ENCODE measurements around the gene RFTN1.
A peak's percentile ranks its signal among the peaks of the same experiment; 100 is the strongest.
"Not testable (repeated sequence)": the region's sequence is repeated elsewhere in the genome, so short reads cannot be mapped to it uniquely, and the experiment has no call there.

The RFTN1 gene

DNA sequence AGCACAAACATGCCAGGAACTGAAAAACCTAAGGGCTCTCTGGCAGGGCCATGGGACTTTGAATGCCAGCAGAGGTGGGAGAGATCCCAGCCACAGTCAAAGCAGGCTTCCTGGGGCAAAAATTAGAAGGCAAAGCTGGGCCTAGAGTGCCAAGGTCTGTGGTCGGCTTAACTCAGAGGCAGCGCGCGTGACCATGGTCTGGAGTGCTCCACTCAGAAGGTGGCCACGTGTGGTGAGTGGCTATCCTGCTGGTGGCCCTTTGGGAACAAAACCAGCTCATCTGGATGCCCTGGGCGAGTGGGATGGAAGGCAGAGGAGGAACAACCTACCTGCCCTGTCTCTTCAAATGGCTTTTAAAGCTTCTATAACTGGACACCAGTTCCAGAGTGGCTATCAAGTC, 185.4 kb downstream of the RFTN1 start:
- DNase-seq (ENCODE audit: low spot score): no peak

DNA sequence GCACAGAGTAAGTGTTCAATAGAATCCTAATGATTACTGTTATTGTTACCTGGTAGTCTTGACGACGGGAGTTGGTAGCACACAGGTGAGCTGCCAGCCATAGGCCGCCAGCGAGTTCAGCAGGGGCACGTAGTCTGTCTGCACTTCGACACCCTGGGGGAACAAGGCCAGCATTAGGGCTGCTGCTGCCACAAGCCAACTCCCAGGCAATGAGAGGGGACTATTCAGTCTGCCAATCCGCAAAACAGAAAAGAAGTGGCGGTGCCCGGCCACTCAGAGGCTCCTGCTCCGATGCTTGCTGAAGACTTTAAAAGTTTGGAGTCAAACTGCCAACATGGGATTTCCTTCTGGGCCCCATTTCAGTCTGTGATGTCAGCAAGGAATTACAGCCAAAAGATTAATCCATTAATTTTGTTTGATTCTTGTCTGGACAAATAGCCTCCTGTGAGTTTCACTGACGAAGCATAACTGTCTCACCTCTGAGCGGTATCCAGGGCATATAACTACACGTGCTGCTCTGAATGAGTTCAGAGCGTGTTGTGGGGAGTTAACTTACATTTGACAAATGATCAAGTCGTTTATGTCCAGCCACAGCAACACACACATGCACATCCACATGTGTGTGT, 186.7 kb downstream of the RFTN1 start:
- DNase-seq (ENCODE audit: low spot score): no peak

- DNase-seq (ENCODE audit: low spot score): no peak
These were observed 187.6 kb downstream of the RFTN1 start for GRCh38 chr3:16325850-16326249.

GRCh38 chr3:16323737-16324136, 189.8 kb downstream of the RFTN1 start:
- DNase-seq (ENCODE audit: low spot score): no peak

DNA sequence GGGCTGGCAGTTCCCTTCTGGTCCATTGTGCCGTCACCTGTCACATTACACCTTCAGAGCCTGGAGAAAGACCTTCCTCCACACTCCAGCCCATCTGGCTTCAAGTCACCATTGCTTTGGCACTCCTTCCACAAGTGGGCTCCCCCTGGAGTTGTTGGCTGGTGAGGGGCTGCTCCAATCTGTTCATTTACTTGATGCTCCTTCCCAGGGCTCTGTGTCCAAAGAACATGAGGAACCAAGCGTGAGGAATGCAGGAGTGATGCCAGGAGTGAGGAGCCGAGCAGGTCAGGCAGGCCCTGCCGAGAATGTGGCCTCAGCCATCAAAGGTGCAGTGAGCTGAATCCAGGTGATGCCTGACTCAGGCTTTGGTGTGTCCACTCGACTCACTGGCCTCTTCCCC, 191.3 kb downstream of the RFTN1 start:
- DNase-seq (ENCODE audit: low spot score): no peak

- no peak for DNase-seq (ENCODE audit: low spot score)
These were observed 192.8 kb downstream of the RFTN1 start for GRCh38 chr3:16320711-16321110.

GRCh38 chr3:16319723-16320122, 193.8 kb downstream of the RFTN1 start:
- DNase-seq (ENCODE audit: low spot score): no peak

- DNase-seq (ENCODE audit: low spot score): no peak
These were observed 194.2 kb downstream of the RFTN1 start for GRCh38 chr3:16319307-16319706.

DNA sequence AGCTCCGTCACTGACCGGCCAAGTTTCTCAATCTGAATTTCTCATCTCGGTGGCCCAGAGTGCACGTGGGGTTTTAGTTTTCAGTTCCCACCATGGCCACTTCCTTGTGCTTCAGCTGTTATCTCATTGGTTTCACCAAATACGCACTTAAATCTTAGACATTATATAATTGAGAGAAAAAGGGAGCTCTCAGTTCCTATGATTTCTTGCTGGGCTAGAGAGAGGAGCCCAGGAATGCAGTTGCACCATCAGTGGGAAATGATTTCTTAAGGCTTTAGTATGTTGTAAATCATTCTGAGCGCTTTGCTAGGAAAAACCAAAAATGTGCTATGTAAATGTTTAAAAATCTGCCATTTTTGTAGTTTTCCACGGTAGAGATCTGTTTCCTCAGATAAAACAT, 195.3 kb downstream of the RFTN1 start:
- DNase-seq (ENCODE audit: low spot score): peak; percentile 46

DNA sequence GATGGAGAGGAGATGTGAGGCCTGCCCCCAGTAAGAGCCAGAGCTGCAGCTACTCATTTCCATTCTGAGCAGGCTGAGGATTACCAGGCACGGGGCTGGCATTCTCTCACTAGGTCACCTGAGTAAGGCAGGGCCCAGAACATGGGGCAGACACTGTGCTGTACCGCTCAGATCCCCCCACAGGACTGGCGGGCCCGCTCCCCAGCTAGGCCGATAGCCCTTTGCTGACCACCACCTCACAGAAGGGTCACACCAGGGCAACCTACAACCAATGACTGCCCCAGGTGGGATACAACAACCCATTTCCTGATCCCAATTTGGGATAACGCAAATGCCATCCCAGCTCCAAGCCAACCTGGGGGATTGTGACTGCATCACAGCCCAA, 195.9 kb downstream of the RFTN1 start:
- peak; percentile 2 for DNase-seq (ENCODE audit: low spot score)

DNA sequence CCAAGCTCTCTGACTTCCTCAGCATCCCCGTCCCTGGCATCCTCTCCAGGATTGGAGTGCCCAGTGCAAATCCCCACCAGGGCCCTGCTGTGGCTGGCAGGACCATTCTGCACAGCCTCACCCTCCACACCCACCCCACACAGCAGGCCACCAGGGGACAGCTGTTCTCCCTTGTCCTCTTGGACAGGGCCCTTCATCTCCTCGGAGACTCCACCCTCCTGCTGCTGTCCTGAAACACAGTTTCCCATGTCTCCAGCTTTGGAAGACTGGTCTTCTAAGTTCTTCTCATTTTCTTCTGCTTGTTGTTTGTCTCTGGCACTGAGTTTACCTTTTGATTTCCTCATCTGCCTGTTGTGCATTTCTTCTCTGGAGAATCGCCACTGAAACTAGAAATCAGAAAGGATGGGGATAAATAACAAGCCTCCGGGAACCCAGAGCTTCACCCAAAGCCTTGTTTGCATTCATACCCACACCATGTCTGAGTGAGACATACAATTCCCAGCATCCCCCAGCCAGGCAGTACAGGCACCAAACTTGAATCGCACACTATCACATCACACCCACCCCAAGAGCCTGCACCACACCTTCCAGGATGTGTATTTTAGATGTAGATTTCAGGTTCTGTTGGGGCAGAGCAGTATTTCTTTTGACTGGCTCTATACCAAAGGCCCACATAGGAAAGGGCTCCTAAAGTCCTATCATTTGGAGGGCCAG, 196.5 kb downstream of the RFTN1 start:
- DNase-seq (ENCODE audit: low spot score): peak; percentile 1

- DNase-seq (ENCODE audit: low spot score): peak; percentile 4
These were observed 197.1 kb downstream of the RFTN1 start for GRCh38 chr3:16316396-16316795.

DNA sequence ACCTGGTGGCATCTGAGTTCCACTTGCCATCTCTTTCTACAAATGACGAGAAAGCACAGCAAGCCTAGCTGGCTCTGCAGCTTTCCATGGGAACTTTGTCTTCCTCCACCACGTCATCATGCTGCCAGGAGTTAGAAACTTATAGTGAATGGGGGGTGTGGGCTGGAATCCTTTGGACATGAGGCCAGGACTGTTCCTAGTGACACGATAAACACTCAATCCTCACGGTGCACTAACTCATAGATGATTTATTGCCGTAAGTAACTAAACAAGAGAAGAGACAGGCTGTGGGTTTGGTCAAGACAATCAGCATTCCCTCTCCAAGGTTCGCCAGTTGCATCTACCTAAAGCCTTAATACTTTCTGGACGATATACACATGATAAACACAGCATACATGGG, 197.9 kb downstream of the RFTN1 start:
- DNase-seq (ENCODE audit: low spot score): no peak

DNA sequence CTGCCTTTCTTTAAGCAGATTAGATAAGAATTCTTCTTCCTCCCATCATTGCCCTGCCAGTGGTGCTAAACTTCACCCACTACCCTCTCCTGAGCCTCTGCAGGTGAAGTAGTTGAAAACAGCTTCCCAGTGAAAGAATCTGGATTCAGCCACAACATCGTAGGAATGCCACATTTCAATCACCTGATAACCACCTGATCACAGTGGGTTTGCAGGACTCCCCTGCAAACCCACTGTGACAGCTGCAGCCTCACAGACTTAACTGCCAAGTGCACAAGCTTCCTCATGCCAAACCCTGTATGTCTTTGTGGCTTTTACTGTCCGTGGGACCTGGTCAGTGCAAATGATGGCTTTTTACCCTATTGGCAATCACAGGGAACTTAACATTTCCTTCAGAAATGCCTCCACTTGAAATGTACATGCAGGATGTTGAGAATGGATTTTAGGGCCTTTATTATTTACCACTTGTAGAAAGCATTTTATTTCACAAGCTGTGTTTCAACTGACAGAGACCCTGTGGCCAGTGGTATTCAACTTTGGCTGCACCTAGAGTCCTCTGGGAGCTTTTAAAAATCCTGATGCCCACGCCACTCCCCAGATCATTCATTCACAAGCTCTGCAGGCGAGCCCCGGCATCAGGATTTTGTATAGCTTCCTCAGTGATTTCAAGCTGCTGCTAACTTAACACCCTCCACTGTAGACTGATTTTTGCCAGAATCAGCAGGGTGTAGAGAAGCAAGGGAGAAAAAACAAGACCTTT, 199.4 kb downstream of the RFTN1 start:
- DNase-seq (ENCODE audit: low spot score): no peak

DNA sequence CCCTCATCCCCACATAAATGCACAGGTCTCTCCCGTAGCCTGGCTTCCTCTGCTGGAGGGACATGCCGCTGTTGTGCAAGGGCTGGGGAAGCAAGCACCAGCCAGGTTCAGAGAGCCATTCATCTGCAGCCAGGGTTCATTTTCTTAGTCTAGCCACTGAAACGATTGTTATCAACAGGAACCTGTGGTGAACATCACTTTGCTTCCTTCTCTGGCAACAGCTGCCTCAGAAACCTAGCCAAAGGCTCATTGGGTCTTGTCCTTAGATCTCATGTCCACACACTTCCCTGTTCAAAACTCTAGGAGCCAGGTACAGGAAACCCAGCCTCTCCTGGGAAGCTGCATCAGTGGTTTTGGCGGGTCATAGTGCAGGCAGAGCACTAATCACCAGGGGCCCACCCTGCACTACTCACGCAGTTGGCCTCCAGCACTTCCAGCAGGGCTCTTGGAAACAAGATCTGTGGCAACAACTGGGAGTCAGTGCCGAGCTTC, 201.5 kb downstream of the RFTN1 start:
- DNase-seq (ENCODE audit: low spot score): peak; percentile 77

GRCh38 chr3:16310486-16310885, 203.0 kb downstream of the RFTN1 start:
- DNase-seq (ENCODE audit: low spot score): not testable (repeated sequence)

DNA sequence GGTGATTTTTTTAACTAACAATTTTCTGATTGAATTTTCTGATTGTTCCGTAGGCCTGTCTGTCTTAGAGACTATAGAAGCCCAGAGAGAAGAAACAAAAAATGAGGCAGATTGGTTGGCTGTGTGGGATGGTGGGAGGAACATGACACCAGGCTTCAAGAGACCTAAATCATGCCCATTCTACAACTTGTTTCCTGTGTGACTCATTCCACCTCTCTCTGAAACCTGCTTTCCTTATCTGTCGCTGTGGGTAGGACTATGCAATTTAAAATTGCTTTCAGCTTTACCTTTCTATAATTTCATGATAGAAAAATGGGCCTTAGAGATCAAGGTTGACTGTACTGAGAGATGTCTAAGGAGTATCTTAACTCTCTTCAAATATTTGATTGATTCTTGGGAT, 203.9 kb downstream of the RFTN1 start:
- DNase-seq (ENCODE audit: low spot score): no peak

DNA sequence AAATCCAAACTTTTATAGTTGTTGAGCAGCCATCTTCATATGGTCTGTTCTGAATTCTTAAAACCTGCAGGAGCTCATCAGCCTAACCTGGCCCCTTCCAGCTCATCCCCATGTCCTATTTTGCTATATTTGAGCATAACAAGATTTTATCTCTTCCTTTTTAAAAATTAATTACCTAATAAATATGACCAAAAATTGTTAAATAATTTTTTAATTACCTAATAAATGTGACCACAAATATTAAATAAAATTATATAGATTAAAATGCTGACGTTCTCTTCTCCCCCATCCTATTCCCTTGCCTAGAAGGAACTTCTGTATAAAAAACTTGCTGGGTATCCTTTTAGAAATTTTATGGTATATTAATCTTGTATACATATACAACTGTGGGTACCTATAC, 204.8 kb downstream of the RFTN1 start:
- DNase-seq (ENCODE audit: low spot score): no peak

DNA sequence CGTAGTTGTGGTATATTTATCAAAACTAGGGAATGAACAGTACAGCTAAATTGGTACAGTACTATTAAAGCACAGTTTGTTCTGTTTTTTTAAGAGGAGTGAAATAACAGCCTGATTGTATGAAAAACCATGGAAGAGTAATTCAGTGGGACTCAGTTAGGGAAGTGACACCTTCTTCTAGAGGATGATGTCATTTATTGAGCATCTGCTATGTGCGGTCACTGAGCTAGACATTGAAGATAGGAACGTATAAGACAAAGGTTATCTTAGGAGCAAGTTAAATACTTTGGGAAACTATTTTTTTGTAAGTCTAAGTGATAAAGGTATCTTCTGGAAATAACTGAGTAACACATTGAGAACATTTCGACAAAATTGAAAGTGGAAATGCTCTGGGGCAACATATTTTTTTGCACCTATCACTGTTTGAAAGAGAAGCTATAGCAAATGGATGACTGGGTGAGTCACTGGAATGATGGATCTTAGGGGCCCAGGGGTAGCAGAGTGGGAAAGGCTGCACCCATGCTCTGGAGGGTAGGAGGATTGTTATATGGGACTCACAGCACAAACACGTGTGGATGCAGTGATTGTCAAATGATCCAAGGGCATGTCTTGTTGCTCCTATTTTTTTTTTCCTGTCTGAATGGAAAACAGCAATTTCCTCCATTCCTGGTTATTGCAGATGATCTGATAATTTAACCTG, 205.5 kb downstream of the RFTN1 start:
- no peak for DNase-seq (ENCODE audit: low spot score)

- DNase-seq (ENCODE audit: low spot score): no peak
These were observed 208.4 kb downstream of the RFTN1 start for GRCh38 chr3:16305111-16305541.

- no peak for DNase-seq (ENCODE audit: low spot score)
These were observed 209.2 kb downstream of the RFTN1 start for GRCh38 chr3:16304061-16305010.
